H54 (cell line): ENCODE data around the gene GTF2F1.
"Not testable (repeated sequence)": the region's sequence is repeated elsewhere in the genome, so short reads cannot be mapped to it uniquely, and the experiment has no call there.

ENCODE experiments used
- DNase-seq: peaks from one replicate; pipeline ENCODE4 v3.0.0; 2011; ENCODE audit warnings: low spot score, mixed read lengths; ENCODE audit not compliant: insufficient read length
- FAIRE-seq: peaks from 3 replicates; lab custom pipeline; 2011; peaks lifted over from hg19 to GRCh38; lab: Jason Lieb, UNC
- POLR2A ChIP-seq: IDR thresholded peaks from 2 replicates; pipeline ENCODE4 v1.6.1; 2011; ENCODE audit warnings: low read depth, mild to moderate bottlenecking, low read length

GTF2F1 gene

DNA sequence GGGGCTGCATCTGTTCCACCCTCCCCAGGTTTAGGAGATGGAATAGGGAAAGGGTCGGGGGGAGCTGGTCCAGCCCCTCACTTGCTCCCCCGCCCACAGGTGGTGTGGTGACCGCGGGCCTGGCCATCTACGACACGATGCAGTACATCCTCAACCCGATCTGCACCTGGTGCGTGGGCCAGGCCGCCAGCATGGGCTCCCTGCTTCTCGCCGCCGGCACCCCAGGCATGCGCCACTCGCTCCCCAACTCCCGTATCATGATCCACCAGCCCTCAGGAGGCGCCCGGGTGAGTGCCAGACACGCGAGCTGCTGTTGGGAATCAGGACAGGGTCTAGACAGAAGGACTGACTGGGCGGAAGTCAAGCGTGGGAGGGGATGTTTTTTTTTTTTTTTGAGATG lies 28.6 kb downstream of the GTF2F1 start:
- DNase-seq (no peak), FAIRE-seq (no peak)
- no peak for TF ChIP-seq POLR2A

DNA sequence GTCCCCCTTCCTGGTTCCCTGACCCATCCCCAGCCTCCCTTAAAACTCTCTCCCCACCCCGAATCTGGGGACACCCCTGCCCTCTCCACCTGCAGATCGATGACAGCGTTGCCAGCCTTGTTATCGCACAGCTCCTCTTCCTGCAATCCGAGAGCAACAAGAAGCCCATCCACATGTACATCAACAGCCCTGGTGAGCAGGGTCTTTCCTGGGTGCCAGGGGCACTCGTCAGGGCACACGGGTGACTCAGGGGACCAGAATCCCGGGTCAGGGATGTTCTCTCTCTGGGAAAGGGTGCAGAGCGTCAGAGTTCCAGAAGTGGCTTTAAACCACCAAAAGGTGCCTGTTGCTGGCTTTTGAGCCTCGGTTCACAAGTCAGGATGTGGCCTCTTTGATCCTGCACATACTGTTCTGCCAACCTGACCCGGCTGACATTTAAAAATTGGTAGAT lies 30.6 kb downstream of the GTF2F1 start:
- DNase-seq (no peak), FAIRE-seq (no peak)
- TF ChIP-seq POLR2A, result no peak

DNA sequence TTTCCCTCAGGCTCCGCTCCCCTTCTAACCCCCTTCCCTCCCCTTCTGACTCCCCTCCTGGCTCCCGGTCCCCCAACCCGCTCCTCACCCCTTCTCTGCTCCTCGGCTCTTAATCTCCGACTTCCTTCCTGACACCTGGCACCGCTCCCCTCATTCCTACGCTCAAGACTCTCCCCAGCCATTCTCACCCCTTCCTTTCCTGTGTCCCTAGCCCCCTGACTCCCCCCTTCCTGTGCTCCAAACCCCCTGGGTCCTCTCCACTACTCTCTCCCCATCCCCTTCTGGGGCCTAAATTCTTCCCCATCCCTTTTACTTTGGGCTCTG lies 31.0 kb downstream of the GTF2F1 start:
- FAIRE-seq (no peak), DNase-seq (no peak)
- no peak for TF ChIP-seq POLR2A

DNA sequence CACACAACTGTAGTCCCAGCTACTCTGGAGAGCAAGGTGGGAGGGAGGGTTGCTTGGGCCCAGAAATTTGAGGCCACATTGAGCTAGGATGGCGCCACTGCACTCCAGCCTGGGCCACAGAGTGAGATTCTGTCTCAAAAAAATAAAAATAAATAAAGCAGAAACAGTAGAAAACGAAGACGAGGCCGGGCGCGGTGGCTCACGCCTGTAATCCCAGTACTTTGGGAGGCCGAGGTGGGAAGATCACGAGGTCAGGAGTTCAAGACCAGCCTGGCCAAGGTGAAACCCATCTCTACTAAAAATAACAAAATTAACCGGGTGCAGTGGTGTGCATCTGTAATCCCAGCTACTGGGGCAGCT lies 32.1 kb downstream of the GTF2F1 start:
- not testable (repeated sequence) for DNase-seq, FAIRE-seq

DNA sequence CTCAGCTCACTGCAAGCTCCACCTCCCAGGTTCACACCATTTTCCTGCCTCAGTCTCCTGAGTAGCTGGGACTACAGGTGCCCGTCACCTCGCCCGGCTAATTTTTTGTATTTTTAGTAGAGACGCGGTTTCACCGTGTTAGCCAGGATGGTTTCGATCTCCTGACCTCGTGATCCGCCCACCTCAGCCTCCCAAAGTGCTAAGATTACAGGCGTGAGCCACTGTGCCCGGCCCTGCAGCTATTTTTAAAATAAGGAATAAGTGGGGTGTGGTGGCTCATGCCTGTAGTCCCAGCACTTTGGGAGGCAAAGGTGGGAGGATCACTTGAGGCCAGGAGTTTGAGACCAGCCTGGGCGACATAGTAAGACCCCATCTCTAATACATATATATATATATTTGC lies 32.5 kb downstream of the GTF2F1 start:
- FAIRE-seq, DNase-seq: not testable (repeated sequence)

DNA sequence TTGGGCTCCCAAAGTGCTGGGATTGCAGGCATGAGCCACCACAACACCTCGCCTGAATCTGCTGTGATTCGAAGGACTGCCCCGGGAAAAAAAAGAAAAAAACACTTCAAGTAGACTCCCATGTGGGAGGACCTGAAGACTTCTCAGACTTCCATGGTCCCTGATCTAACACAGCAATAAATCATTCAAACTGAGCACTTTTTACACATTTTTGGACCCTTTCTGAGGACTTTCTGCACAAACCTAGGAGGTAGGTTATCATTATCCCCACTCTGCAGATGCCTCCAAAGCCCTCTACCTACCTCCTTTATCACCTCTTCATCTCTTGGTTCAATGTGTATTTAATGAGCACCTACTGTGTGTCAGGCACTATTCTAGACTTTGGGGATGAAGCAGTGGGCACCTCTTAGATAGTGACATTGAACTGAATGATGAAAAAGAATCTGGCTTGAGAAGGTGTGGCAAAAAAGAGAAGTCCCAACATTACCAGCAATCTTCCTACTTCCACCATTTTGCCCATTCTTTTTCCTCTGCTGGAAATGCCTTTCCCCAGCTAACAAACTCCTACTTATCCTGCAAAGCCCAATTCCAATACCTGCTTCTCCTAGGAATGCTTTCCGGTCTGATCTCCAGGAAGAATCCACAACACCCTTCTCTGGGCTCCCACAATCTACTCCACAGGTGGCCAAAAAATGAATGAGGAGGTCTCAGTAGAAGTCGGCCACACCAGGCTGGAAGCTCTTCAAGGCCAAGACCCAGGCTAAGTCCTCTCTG lies 33.2 kb downstream of the GTF2F1 start:
- DNase-seq, result no peak
- no peak for FAIRE-seq
- no peak for TF ChIP-seq POLR2A

DNA sequence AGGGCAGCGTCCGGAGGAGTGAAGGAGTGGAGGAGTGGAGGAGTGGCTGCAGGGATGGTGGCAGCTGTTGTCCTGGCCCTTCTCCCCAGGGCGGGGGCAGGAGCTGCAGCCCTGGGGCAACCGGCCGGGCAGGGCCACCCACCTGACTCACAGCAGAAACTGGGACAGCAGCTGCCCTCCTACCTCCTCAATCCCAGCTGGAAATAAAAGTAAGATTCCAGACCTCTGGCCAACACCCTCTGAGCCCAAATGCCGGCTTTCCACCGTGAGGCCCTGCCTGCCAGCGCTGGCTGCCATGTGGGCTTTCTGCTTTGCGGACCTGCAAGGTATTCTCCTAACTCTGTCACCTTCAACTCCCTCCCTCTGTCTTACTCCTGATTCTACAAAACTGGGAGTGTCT lies 35.0 kb downstream of the GTF2F1 start:
- no peak for FAIRE-seq
- peak; percentile 38 for DNase-seq
- no peak for TF ChIP-seq POLR2A

DNA sequence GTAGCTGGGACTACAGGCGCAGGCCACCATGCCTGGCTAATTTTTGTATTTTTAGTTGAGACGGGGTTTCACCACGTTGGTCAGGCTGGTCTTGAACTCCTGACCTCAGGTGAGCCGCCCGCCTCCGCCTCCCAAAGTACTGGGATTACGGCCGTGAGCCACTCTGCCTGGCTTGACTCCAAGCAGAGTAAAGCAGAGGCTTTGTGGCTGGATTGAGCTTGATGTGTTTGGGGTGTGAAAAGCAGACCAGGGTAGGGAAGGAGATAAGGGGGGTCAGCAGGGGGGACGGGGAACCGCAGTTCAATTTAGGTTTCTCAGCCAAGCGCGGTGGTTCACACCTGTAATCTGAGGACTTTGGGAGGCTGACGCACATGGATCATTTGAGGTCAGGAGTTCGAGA lies 35.8 kb downstream of the GTF2F1 start:
- no peak for TF ChIP-seq POLR2A
- no peak for FAIRE-seq
- DNase-seq, result no peak

DNA sequence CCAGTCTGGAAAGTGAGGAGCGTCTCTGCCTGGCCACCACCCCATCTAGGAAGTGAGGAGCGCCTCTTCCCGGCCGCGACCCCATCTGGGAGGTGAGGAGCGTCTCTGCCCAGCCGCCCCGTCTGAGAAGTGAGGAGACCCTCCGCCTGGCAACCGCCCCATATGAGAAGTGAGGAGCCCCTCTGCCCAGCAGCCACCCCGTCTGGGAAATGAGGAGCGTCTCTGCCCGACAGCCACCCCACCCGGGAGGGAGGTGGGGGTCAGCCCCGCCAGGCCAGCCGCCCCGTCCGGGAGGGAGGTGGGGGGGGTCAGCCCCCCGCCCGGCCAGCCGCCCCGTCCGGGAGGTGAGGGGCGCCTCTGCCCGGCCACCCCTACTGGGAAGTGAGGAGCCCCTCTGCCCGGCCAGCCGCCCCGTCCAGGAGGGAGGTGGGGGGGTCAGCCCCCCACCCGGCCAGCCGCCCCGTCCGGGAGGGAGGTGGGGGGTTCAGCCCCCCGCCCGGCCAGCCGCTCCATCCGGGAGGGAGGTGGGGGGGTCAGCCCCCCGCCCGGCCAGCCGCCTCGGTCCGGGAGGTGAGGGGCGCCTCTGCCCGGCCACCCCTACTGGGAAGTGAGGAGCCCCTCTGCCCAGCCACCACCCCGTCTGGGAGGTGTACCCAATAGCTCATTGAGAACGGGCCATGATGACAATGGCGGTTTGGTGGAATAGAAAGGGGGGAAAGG lies 37.5 kb downstream of the GTF2F1 start:
- FAIRE-seq, DNase-seq: not testable (repeated sequence)

DNA sequence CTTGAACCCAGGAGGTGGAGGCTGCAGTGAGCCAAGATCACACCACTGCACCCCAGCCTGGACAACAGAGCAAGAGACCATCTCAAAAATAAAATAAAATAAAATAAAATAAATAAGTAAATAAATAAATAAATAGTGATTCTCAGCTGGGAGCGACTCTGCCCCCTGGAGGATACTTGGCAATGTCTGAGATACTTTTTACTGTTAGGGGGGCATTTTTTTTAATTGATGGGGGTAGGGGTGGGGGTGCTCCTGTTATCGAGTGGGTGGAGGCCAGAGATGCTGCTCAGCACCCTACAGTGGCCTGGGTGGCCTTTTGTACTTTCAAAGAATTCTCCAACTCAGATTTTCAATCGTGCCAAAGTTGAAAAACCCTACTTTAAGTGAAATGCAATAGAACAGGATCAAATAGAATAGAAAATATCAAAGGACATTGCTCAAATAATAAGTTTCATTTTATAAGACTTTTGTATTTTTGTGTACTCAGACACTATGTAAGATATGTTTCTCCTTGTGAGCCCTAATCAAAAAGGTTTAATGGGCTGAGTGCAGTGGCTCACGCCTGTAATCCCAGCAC lies 38.8 kb downstream of the GTF2F1 start:
- FAIRE-seq (no peak), DNase-seq (no peak)

DNA sequence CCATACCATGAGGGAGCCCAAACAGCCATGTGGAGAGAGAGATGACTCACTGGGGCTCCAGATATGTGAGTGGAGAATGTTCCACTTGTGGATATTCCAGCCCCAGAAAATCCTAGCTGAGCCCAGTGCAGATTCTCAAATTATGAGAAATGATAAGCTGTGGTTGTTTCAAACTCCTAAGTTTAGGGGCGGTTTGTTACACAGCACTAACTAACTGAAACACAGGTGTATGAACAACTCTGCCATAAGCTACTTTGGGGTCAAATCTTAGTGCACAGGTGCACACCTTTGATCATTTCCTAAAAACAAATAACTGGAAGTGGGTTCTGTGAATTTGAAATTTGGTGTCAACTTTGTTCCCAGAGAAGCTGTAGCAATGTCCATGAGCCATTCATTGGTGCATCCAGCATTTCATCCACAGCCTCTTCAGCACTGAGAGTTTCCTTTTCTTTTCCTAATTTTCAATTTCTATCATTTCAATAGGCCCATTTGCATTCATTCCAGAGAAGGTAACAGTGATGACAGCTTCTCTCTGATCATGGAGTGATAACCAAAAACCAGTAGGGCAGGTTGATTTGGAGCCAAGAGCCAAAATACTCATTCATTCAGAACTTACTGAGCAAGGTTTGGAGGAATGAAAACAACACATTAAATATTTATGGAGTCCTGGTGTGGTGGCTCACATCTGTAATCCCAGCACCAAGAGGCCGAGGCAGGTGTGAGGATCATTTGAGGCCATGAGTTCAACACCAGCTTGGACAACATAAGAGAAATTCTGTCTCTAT lies 40.4 kb downstream of the GTF2F1 start:
- TF ChIP-seq POLR2A, result no peak
- DNase-seq (no peak), FAIRE-seq (no peak)

More for the DNA sequence above, 38.8 kb downstream of the GTF2F1 start:
- TF ChIP-seq POLR2A, result no peak

DNA sequence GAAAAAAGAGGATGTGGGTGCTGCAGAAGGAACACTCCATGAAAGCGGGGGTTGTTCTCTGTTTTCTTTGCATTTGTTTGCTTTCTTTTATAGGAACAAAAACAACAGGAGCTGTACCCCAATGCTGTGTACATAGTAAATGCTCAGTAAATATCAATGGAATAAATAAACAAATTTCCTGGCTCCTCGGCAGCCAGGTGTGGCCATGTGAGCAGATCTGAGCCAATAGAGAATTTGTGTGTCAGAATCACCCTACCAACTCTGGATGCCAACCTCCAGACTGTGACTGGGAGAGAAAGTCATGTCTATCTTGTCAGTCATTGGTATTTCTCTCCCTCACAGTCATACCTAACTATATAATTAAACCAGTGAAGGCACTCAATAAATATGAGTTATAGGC lies 42.3 kb downstream of the GTF2F1 start:
- no peak for DNase-seq
- TF ChIP-seq POLR2A, result no peak
- no peak for FAIRE-seq

DNA sequence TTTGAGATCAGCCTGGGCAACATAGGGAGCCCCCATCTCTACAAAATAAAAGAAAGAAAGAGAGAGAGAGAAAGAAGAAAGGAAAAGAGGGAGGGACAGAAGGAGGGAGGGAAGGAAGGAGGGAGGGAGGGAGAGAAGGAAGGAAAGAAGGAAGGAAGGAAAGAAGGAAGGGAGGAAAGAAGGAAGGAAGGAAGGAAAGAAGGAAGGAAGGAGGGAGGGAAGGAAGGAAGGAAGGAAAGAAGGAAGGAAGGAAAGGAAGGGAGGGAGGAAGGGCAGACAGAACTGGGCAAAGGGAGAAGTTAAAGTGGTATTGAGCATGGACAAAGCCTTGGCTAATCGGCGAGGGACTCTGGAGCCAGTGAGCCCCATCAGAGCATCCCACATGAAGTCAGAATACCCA lies 43.7 kb downstream of the GTF2F1 start:
- FAIRE-seq, DNase-seq: not testable (repeated sequence)

DNA sequence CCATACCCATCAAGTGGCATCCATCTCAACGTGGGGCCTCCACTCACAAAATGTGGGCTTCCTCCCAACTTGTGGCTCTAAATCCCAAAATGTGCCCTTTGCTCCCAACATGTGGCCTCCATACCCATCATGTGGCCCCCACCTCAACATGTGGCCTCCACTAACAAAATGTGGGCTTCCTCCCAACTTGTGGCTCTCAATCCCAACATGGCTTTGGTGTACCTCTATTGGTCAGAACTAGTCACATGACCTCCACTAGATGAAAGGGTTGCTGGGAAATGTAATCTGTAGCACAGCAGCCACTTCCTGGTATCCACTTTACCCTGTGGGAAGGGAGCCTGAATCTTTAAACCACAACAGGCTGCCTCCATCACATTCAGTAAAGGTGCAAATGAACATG lies 49.5 kb downstream of the GTF2F1 start:
- peak; percentile 23 for DNase-seq
- no peak for FAIRE-seq
- no peak for TF ChIP-seq POLR2A
